Mucosa of stomach (tissue), 1 donor: ENCODE results near the gene DTWD1.
"Not testable (repeated sequence)": the region's sequence is repeated elsewhere in the genome, so short reads cannot be mapped to it uniquely, and the experiment has no call there.

Source experiments
- H3K27me3 ChIP-seq: one replicate; pipeline ENCODE4 v1.7.0; 2013; ENCODE audit warnings: mild to moderate bottlenecking, low read length; ENCODE audit not compliant: control insufficient read depth, insufficient read depth
- H3K36me3 ChIP-seq: one replicate; pipeline ENCODE4 v1.7.0; 2013; ENCODE audit warnings: low read length; ENCODE audit not compliant: control insufficient read depth, insufficient read depth
- H3K4me1 ChIP-seq: one replicate; pipeline ENCODE4 v1.7.0; 2013; ENCODE audit warnings: mild to moderate bottlenecking, low read length; ENCODE audit not compliant: control insufficient read depth, insufficient read depth
- H3K4me3 ChIP-seq: one replicate; pipeline ENCODE4 v1.7.0; 2013; ENCODE audit warnings: low read length
- H3K9ac ChIP-seq: one replicate; pipeline ENCODE4 v1.7.0; 2013; ENCODE audit warnings: mild to moderate bottlenecking, low read length, moderate library complexity
- H3K9me3 ChIP-seq: one replicate; pipeline ENCODE4 v1.7.0; 2013; ENCODE audit warnings: mild to moderate bottlenecking, low read length, moderate library complexity; ENCODE audit not compliant: control insufficient read depth
- donor health status: Pancreatic carcinoma.

The DTWD1 gene

GRCh38 chr15:49693498-49693897, 72.7 kb downstream of the DTWD1 start:
- Histone ChIP-seq H3K9ac (no peak overlapping the region), H3K9me3 (no peaks in the 10 kb centered on the region), H3K36me3 (no peaks in the 10 kb centered on the region), H3K4me3 (no peak overlapping the region), H3K27me3 (no peaks in the 10 kb centered on the region), H3K4me1 (no peaks in the 10 kb centered on the region)

GRCh38 chr15:49696433-49696832, 75.6 kb downstream of the DTWD1 start:
- Histone ChIP-seq H3K9ac (no peak overlapping the region), H3K4me1 (no peaks in the 10 kb centered on the region), H3K4me3 (no peak overlapping the region), H3K27me3 (no peaks in the 10 kb centered on the region), H3K36me3 (no peaks in the 10 kb centered on the region), H3K9me3 (no peaks in the 10 kb centered on the region)

GRCh38 chr15:49697121-49697520, 76.3 kb downstream of the DTWD1 start:
- Histone ChIP-seq H3K4me3 (no peak overlapping the region), H3K9me3 (no peaks in the 10 kb centered on the region), H3K9ac (no peak overlapping the region), H3K36me3 (no peaks in the 10 kb centered on the region), H3K4me1 (no peaks in the 10 kb centered on the region), H3K27me3 (no peaks in the 10 kb centered on the region)

GRCh38 chr15:49702982-49703381, 82.1 kb downstream of the DTWD1 start:
- not testable (repeated sequence) for H3K4me3 ChIP-seq, H3K27me3 ChIP-seq, H3K9ac ChIP-seq, H3K36me3 ChIP-seq, H3K9me3 ChIP-seq, H3K4me1 ChIP-seq
